HepG2 (cell line): ENCODE data around the gene DIRAS3.

Source experiments
- CBX5 ChIP-seq: sonication (generic); formaldehyde crosslinking; IDR thresholded peaks from 2 replicates; pipeline ENCODE4 v1.4.0; 2020; ENCODE audit warnings: missing genetic modification reagents, borderline replicate concordance
- CHD2 ChIP-seq: IDR thresholded peaks from 2 replicates; pipeline ENCODE4 v1.6.1; 2011; ENCODE audit warnings: low read depth, low read length, improper control_type of control experiment
- ZBTB1 ChIP-seq: sonication (generic); formaldehyde crosslinking; IDR thresholded peaks from 2 replicates; pipeline ENCODE4 v1.4.0; 2020; ENCODE audit warnings: missing genetic modification reagents, borderline replicate concordance
- TF ChIP-seq, protein P1 (sequence below): sonication (generic); formaldehyde crosslinking; IDR thresholded peaks from 2 replicates; pipeline ENCODE4 v1.4.0; 2020; ENCODE audit warnings: missing genetic modification reagents, mild to moderate bottlenecking, borderline replicate concordance

DNA sequence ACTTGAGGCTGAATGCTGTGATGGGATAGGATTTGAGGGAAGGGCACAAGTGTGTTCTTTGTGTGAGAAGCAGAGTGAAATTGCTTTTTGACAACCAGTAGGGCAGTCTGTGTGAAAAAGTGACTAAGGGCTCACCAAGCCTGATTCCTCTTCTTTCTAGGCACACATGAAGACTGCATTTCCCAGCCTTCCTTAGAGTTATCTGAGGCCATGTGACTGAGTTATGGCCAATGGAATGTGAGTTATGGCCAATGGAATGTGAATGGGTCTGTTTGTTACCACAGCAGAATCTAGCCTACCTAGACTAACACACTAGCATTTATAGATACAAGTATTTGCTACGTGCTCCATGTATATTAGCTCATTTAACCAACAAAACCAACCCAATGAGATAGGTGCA lies 35.3 kb upstream of the DIRAS3 start:
- TF ChIP-seq CBX5 (CRISPR knock-in tag) (no peak), CHD2 (no peak), ZBTB1 (CRISPR knock-in tag) (no peak)
- TF ChIP-seq, protein P1, sequence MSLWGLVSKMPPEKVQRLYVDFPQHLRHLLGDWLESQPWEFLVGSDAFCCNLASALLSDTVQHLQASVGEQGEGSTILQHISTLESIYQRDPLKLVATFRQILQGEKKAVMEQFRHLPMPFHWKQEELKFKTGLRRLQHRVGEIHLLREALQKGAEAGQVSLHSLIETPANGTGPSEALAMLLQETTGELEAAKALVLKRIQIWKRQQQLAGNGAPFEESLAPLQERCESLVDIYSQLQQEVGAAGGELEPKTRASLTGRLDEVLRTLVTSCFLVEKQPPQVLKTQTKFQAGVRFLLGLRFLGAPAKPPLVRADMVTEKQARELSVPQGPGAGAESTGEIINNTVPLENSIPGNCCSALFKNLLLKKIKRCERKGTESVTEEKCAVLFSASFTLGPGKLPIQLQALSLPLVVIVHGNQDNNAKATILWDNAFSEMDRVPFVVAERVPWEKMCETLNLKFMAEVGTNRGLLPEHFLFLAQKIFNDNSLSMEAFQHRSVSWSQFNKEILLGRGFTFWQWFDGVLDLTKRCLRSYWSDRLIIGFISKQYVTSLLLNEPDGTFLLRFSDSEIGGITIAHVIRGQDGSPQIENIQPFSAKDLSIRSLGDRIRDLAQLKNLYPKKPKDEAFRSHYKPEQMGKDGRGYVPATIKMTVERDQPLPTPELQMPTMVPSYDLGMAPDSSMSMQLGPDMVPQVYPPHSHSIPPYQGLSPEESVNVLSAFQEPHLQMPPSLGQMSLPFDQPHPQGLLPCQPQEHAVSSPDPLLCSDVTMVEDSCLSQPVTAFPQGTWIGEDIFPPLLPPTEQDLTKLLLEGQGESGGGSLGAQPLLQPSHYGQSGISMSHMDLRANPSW (CRISPR knock-in tag), result no peak
